Measurements from ENCODE around the gene SLC7A5. TPM values are rescaled to one million over a fixed set of nuclear protein-coding genes. Genes with fewer than 3 reads are reported as not detected.
"Not testable (repeated sequence)": the region's sequence is repeated elsewhere in the genome, so short reads cannot be mapped to it uniquely, and the experiment has no call there.

The SLC7A5 gene
- total and polyA plus RNA-seq, 2 of the 13 experiments (the other 11 are each of a cell fraction or from before 2014, with no cell fraction given): 79.6 to 155 TPM

DNA sequence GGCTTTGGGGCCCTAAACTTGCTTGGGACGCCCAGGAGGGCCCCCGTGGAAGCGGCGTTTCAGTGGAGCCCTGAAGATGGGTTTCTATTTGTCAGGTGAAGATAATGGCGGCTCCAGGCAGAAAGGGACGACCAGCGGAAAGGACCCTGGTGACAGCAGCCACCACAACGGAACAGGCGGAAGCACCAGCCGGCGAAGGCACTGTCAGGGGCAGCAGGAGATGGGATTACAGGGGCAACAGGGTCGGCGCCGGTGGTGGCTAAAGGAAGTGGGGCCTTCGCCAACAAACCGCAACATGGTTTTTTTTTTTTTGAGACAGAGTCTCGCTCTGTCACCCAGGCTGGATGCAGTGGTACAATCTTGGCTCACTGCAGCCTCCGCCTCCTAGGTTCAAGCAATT is 43.4 kb upstream of the SLC7A5 start:
- DNase-seq (ENCODE audit: low spot score); in situ Hi-C loops (cut with HindIII; ENCODE audit: extremely low pct_ligation_motif_present, low pct_unique_long_range_greater_than_20kb); CTCF ChIA-PET (ENCODE audit: low intra/inter-chr PET ratio, low total read pairs); intact Hi-C loops (cut with micrococcal nuclease; ENCODE audit: unreplicated experiment); FAIRE-seq; H3K27me3 ChIP-seq (ENCODE audit: control insufficient read depth in 1 of 2, insufficient read depth in 2 of 2, low read length in 2 of 2); H3K4me1 ChIP-seq (ENCODE audit: insufficient read depth, low read length); H3K4me2 ChIP-seq (ENCODE audit: low read depth, low read length); ATAC-seq; H3K27ac ChIP-seq (ENCODE audit: extremely low read length, insufficient read depth, low read length); H2AFZ ChIP-seq (ENCODE audit: low read length); POLR2A ChIA-PET; H3K9ac ChIP-seq (ENCODE audit: insufficient read depth, low read depth, low read length); H3K9me3 ChIP-seq (ENCODE audit: low read length); BruUV-seq (replicated peaks); H3K4me3 ChIP-seq (replicated peaks in 1 of 3; ENCODE audit: insufficient read depth in 1 of 3, low read depth in 2 of 3, low read length in 3 of 3): not testable (repeated sequence)
- Histone ChIP-seq H3K79me2 (ENCODE audit: insufficient read depth, low read length) (peaks cover 11% of the 10 kb centered on the region), H3K36me3 (replicated peaks in 1 of 2; ENCODE audit: control insufficient read depth in 1 of 2, insufficient read depth in 2 of 2, low read length in 2 of 2) (peaks cover 24 to 79% of the 10 kb centered on the region in 2 experiments), H4K20me1 (ENCODE audit: insufficient read depth, low read length) (peaks cover 13% of the 10 kb centered on the region; the same call in 1 of the 2 replicates)
- WGBS (ENCODE audit: low lambda C conversion rate): 98% methylated on average over 18 of the region's 18 CpGs
- peak; percentile 65 for TF ChIP-seq AGO2 (optimal IDR thresholded peaks at IDR 0.05; ENCODE audit: low read depth, low read length)

DNA sequence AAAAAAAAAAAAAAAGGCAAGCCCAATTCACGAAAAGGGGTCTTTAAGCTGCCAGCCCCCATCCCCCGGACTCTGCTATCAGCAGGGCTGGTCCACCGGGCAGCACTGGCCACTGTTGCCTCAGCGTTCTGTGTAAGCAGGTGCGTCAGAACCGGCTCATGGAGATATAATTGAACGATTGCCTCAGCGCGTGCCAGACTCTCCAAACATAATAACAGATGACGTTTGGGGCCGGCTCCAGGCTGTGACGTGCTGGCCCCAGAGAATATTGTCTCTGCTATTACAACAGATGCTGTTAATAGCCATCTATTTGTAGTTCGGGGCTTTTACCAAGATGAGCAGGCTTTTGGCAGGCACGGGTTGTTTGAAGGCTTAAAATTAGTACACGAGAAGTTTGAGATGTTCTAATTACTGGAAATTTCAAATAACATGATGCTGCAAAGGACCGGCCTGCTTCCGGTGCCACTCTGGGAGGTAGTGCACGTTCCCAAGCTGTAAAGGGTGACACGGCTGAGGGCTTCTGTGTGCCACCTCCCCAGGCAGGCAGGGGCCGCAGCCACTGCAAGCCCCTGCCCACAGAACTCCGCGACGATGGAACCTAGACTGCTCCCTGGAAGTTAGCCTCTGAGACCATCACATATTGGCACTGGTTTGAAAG is 41.9 kb upstream of the SLC7A5 start:
- H3K9me3 ChIP-seq (ENCODE audit: low read length); in situ Hi-C loops (cut with HindIII; ENCODE audit: extremely low pct_ligation_motif_present, low pct_unique_long_range_greater_than_20kb); intact Hi-C loops (cut with micrococcal nuclease; ENCODE audit: unreplicated experiment); CTCF ChIA-PET (ENCODE audit: low intra/inter-chr PET ratio, low total read pairs); H3K27me3 ChIP-seq (ENCODE audit: control insufficient read depth in 1 of 2, insufficient read depth in 2 of 2, low read length in 2 of 2); H3K79me2 ChIP-seq (ENCODE audit: insufficient read depth, low read length); H3K4me2 ChIP-seq (ENCODE audit: low read depth, low read length); H3K9ac ChIP-seq (ENCODE audit: insufficient read depth, low read depth, low read length); H3K4me3 ChIP-seq (replicated peaks in 1 of 3; ENCODE audit: insufficient read depth in 1 of 3, low read depth in 2 of 3, low read length in 3 of 3); DNase-seq (ENCODE audit: low spot score); H3K27ac ChIP-seq (ENCODE audit: extremely low read length, insufficient read depth, low read length); FAIRE-seq; BruUV-seq (replicated peaks); H3K4me1 ChIP-seq (ENCODE audit: insufficient read depth, low read length); H2AFZ ChIP-seq (ENCODE audit: low read length); H4K20me1 ChIP-seq (ENCODE audit: insufficient read depth, low read length); ATAC-seq: not testable (repeated sequence)
- WGBS (ENCODE audit: low lambda C conversion rate): 85% methylated on average over 23 of the region's 23 CpGs
- peaks cover 24 to 66% of the 10 kb centered on the region in 2 experiments for H3K36me3 ChIP-seq (replicated peaks in 1 of 2; ENCODE audit: control insufficient read depth in 1 of 2, insufficient read depth in 2 of 2, low read length in 2 of 2)
- POLR2A ChIA-PET: interaction anchor here (0.9 to 1.2 kb wide), 2 partner anchors 17 to 40 kb away, joined by 3 to 4 read pairs; no protein-coding TSS in a partner anchor
